OCI-M2 (cell line): ENCODE data around the gene IQCF2.
"Not testable (repeated sequence)": the region's sequence is repeated elsewhere in the genome, so short reads cannot be mapped to it uniquely, and the experiment has no call there.

Experiments
- DNase-seq: peaks from one replicate; lab custom pipeline; 2025; ENCODE audit not compliant: unreplicated experiment; lab: John Stamatoyannopoulos, UW

The IQCF2 gene

GRCh38 chr3:51876186-51876585 lies 14.8 kb downstream of the IQCF2 start:
- DNase-seq: no peak

GRCh38 chr3:51879937-51880336 lies 18.5 kb downstream of the IQCF2 start:
- DNase-seq: no peak

GRCh38 chr3:51886447-51886846 lies 25.0 kb downstream of the IQCF2 start:
- no peak for DNase-seq

- no peak for DNase-seq
Observed at GRCh38 chr3:51887620-51888019, 26.2 kb downstream of the IQCF2 start.

GRCh38 chr3:51888463-51889105 lies 27.2 kb downstream of the IQCF2 start:
- no peak for DNase-seq

GRCh38 chr3:51891242-51892039 lies 30.0 kb downstream of the IQCF2 start:
- DNase-seq: no peak

GRCh38 chr3:51894391-51894790 lies 33.0 kb downstream of the IQCF2 start:
- DNase-seq: no peak

GRCh38 chr3:51894939-51895338 lies 33.5 kb downstream of the IQCF2 start:
- no peak for DNase-seq

- DNase-seq: no peak
Observed at GRCh38 chr3:51896607-51897305, 35.3 kb downstream of the IQCF2 start.

GRCh38 chr3:51897391-51897790 lies 36.0 kb downstream of the IQCF2 start:
- no peak for DNase-seq

GRCh38 chr3:51900043-51900442 lies 38.6 kb downstream of the IQCF2 start:
- DNase-seq: not testable (repeated sequence)

- DNase-seq: not testable (repeated sequence)
Observed at GRCh38 chr3:51902361-51902760, 40.9 kb downstream of the IQCF2 start.

GRCh38 chr3:51904034-51904823 lies 42.8 kb downstream of the IQCF2 start:
- no peak for DNase-seq

GRCh38 chr3:51908026-51908425 lies 46.6 kb downstream of the IQCF2 start:
- DNase-seq: no peak
